ENCODE measurements around the gene MAP2K5.

MAP2K5 gene

GRCh38 chr15:67839499-67839928 is 297.0 kb downstream of the MAP2K5 start:
- no peak for TF ChIP-seq CTCF (IDR thresholded peaks at IDR 0.05; ENCODE audit: low read depth, low read length, missing control alignments)
- no peak for DNase-seq (ENCODE audit: extremely low read depth, low read depth)
- peak overlapping the region; percentile 35 for H3K4me3 ChIP-seq (replicated peaks; ENCODE audit: low read depth, low read length)

DNA sequence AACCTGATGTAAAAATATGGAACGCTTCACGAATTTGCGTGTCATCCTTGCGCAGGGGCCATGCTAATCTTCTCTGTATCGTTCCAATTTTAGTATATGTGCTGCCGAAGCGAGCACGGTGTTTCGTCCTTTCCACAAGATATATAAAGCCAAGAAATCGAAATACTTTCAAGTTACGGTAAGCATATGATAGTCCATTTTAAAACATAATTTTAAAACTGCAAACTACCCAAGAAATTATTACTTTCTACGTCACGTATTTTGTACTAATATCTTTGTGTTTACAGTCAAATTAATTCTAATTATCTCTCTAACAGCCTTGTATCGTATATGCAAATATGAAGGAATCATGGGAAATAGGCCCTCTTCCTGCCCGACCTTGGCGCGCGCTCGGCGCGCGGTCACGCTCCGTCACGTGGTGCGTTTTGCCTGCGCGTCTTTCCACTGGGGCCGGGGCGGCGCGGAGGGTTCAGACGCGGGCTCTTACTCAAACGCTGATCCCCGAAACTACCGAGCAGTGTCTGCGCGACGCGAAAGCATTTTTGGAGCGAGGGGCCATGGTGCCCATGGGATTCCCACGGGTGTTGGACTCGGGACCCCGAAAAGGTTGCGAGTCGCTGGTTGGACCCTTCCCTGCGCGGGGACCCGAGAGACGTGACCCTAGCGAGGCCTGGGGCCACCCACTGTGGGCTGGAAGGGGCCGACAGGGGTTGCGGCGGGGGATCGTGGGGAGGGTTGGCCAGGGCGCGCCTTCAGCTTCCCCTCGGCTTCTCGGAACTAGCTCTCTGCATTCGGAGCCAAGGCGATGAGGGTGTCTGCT is 297.6 kb downstream of the MAP2K5 start, which contains the start of gene RNU6-1:
Gene RNU6-1, minus strand, starts transcription at position 117 of the 820 bp plus-strand sequence.
- no peak for TF ChIP-seq CTCF (IDR thresholded peaks at IDR 0.05; ENCODE audit: low read depth, low read length, missing control alignments)
- peak within 1 kb of the TSS; percentile 67 for H3K4me3 ChIP-seq (replicated peaks; ENCODE audit: low read depth, low read length)
- peak; percentile 79 for DNase-seq (ENCODE audit: extremely low read depth, low read depth)

DNA sequence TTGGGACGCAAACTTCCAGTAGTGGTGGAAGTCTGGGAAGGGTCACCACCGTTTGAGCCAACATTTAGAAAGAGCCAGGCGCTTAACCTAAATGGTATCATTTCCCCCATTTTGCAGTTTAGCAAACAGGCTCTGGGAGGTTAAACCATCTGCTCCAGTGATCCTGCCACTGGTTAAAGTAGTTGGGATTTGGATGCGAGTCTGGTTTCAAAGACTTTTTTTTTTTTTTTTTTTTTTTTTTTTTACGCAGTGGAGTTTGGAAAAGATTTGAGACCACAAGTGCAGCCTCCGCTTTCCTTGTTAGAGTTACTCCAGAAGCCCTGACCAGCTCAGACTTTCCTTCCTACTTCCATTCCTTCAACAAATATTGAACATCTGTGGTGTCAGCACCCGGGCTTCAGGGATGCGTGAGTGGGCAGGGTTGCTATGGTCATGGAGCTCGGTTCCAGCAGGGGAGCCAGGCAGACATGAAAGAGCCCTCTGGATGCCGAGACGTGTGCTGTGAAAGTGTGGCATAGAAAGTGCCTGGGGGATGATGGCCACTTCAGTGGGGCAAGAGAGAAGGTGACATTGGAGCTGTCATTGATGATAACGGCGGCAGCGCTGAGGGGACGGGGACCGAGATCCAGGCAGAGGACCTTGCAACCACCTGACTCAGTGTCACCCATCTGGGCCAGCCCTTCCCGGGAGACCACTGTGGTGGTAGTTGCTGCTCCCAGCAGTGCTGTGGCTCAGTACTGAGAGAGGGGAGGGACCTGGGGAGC is 298.4 kb downstream of the MAP2K5 start:
- H3K4me3 ChIP-seq (replicated peaks; ENCODE audit: low read depth, low read length), result peak overlapping the region; percentile 67
- no peak for TF ChIP-seq CTCF (IDR thresholded peaks at IDR 0.05; ENCODE audit: low read depth, low read length, missing control alignments)
- no peak for DNase-seq (ENCODE audit: extremely low read depth, low read depth)

GRCh38 chr15:67841513-67841762 is 298.9 kb downstream of the MAP2K5 start:
- DNase-seq (ENCODE audit: extremely low read depth, low read depth), result no peak
- no peak for TF ChIP-seq CTCF (IDR thresholded peaks at IDR 0.05; ENCODE audit: low read depth, low read length, missing control alignments)

DNA sequence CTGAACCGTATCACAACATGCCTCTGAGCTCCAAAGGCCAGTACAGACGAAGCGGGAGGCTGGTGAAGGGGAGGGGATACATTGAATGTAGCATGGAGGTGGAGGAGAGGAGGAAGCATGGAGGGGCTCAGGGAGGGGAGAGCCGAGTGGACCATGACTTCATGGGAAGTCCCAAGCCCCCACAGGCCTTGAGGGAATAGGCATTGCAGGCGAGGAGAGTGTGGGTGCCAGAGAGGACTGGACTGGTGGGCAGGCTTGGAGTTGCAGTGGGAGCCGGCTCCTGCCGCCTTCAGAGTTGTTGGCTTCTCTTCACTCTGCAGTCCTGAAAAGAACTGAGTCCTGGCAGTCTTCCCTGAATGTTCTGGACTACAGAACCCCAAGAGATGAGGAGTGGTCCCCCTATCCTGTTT is 300.6 kb downstream of the MAP2K5 start:
- no peak for TF ChIP-seq CTCF (IDR thresholded peaks at IDR 0.05; ENCODE audit: low read depth, low read length, missing control alignments)
- no peak overlapping the region for H3K4me3 ChIP-seq (replicated peaks; ENCODE audit: low read depth, low read length)
- no peak for DNase-seq (ENCODE audit: extremely low read depth, low read depth)

More at GRCh38 chr15:67841513-67841762, 298.9 kb downstream of the MAP2K5 start:
- no peak overlapping the region; the same call in 1 of the 2 replicates for H3K4me3 ChIP-seq (replicated peaks; ENCODE audit: low read depth, low read length)

DNA sequence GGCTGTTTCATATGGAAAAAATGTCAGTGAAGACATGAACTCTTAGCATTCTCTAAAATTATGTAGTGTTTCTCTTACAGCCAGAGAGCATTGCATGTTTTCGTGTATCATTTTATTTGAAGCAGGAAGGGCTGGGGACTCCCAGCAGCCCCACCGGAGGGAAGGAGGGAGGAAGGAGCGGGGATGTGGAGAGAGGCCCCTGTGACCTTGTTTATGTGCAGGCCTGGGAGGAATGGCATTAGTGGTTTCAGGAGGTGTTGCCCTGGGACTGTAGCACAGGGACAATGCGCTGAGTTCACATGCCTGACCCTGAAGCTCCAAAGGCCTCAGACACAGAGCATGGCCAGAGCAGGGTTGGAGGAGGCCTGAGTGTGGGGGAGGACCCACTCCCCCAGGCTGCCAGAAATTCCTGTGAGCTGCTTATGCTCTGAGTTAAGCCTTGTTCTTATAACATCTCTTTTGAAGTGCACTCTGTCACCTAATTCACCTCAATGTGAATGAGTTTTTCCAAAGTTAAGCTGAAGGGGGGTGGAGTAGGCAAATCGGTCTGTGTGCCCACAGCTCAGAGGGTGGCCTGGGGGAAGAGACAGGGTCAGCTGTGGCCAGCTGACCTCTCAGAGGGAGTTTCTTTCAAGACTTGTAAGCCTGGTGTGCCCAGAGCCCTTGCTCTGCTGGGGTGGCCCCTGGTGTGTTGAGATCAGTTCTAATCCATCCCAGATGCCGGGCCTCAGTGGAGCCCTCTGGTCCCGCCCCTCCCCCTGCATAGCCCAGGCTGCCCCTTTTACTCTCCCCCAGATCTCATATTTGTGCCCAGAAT is 301.3 kb downstream of the MAP2K5 start:
- no peak for DNase-seq (ENCODE audit: extremely low read depth, low read depth)
- TF ChIP-seq CTCF (IDR thresholded peaks at IDR 0.05; ENCODE audit: low read depth, low read length, missing control alignments), result no peak
- H3K4me3 ChIP-seq (replicated peaks; ENCODE audit: low read depth, low read length), result no peak overlapping the region
